Spleen (tissue), 7 donors: ENCODE measurements around the gene PRKCB.

Experiments
- CTCF ChIP-seq, 11 experiments: fragments of 200-600 bp in 7 of 11; fragments of 450-650 bp in 4 of 11; sonication (generic) in 4 of 11; IDR thresholded peaks in 8 of 11; conservative IDR thresholded peaks in 3 of 11; 1 replicate in 7 of 11; 2 replicates in 4 of 11; pipeline versions ENCODE4 v1.4.0 to v1.8.0; 2016 to 2021; ENCODE audit warnings: antibody characterized with exemption in 11 of 11, inconsistent platforms in 4 of 11, mild to moderate bottlenecking in 1 of 11
- POLR2A ChIP-seq, 3 donors: fragments of 450-650 bp; IDR thresholded peaks; one replicate each; pipeline ENCODE4 v1.5.1; 2017; ENCODE audit warnings: antibody characterized with exemption in 3 of 3, mild to moderate bottlenecking in 1 of 3
- donor health status: DM: no; HTN: no; CAD: no; lungs with moderate emphysema.
- donor health status: DM: no; HTN: no; CAD: no.
- donor health status: DM: no; HTN: no; CAD: no.

DNA sequence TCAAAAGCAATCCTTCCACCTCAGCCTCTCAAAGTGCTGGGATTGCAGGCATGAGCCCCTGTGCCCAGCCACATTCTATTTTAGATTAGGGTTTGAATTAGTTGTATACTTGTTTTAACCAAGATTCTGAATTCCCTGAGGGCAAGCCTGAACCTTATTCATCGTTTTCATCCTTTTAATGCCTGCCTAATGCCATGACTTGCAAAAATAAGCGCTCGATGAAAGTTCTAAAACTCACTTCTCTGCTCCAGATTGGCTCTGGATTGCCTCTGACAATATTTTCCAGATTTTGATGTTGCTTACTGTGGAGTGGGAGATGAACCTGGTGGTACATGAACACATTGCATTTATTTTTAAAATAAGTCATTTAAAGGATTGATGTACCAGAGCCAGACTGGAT is 329.5 kb downstream of the PRKCB start:
- no peak for TF ChIP-seq POLR2A (IDR thresholded peaks at IDR 0.05)
- TF ChIP-seq CTCF (IDR thresholded peaks at IDR 0.05 in 8 of 11, conservative IDR thresholded peaks at IDR 0.05 in 3 of 11): no peak
